DOHH2 (cell line): ENCODE measurements around the gene ANKS1B.

Experiments
- H3F3A ChIP-seq: fragments of 200-600 bp; sonication (generic), shearing (Covaris generic); 2 replicates; pipeline ENCODE4 v1.6.0; 2016; ENCODE audit warnings: antibody characterized with exemption, mild to moderate bottlenecking; ENCODE audit not compliant: control insufficient read depth, insufficient read depth
- H3K27ac ChIP-seq: fragments of 200-600 bp; sonication (generic); 2 replicates; pipeline ENCODE4 v1.5.1; 2014; ENCODE audit warnings: low read depth, mild to moderate bottlenecking, low read length, moderate library complexity
- H3K27me3 ChIP-seq: fragments of 200-600 bp; sonication (generic); 2 replicates; pipeline ENCODE4 v1.6.1; 2014; ENCODE audit warnings: mild to moderate bottlenecking, low read length, mixed read lengths; ENCODE audit not compliant: control insufficient read depth
- H3K36me3 ChIP-seq: fragments of 200-600 bp; sonication (generic); 2 replicates; pipeline ENCODE4 v1.6.1; 2014; ENCODE audit warnings: mild to moderate bottlenecking, low read length, moderate library complexity, mixed read lengths; ENCODE audit not compliant: control insufficient read depth
- H3K4me1 ChIP-seq: fragments of 200-600 bp; sonication (generic); 2 replicates; pipeline ENCODE4 v1.6.1; 2014; ENCODE audit warnings: mild to moderate bottlenecking, low read length, mixed read lengths; ENCODE audit not compliant: control insufficient read depth
- H3K4me2 ChIP-seq: fragments of 200-600 bp; sonication (generic); 2 replicates; pipeline ENCODE4 v1.6.0; 2014; ENCODE audit warnings: mild to moderate bottlenecking, low read length, moderate library complexity
- H3K4me3 ChIP-seq: fragments of 200-600 bp; sonication (generic); 2 replicates; pipeline ENCODE4 v1.5.1; 2014; ENCODE audit warnings: mild to moderate bottlenecking, low read length, mixed read lengths
- H3K79me2 ChIP-seq: fragments of 200-600 bp; sonication (generic); 2 replicates; pipeline ENCODE4 v1.6.1; 2014; ENCODE audit warnings: mild to moderate bottlenecking, low read length, mixed read lengths; ENCODE audit not compliant: control insufficient read depth
- H3K9me2 ChIP-seq: fragments of 200-600 bp; sonication (generic); replicated peaks from 2 replicates; pipeline ENCODE4 v1.6.1; 2014; ENCODE audit warnings: mild to moderate bottlenecking, low read length, mixed read lengths; ENCODE audit not compliant: control insufficient read depth
- H3K9me3 ChIP-seq: fragments of 200-600 bp; sonication (generic); 2 replicates; pipeline ENCODE4 v1.6.1; 2014; ENCODE audit warnings: antibody characterized with exemption, low read length, mixed read lengths; ENCODE audit not compliant: control insufficient read depth, insufficient read depth
- H4K20me1 ChIP-seq: fragments of 200-600 bp; sonication (generic); 2 replicates; pipeline ENCODE4 v1.6.0; 2014; ENCODE audit warnings: low read depth, mild to moderate bottlenecking, antibody characterized with exemption, low read length, moderate library complexity; ENCODE audit not compliant: control insufficient read depth, insufficient read depth
- CTCF ChIP-seq: fragments of 200-600 bp; sonication (generic); IDR thresholded peaks from one replicate; pipeline ENCODE4 v1.5.1; 2014; ENCODE audit warnings: antibody characterized with exemption, mild to moderate bottlenecking, low read depth, low read length; ENCODE audit not compliant: poor library complexity, severe bottlenecking
- EZH2phosphoT487 ChIP-seq: fragments of 200-600 bp; sonication (generic); IDR thresholded peaks from 2 replicates; pipeline ENCODE4 v1.6.1; 2017; ENCODE audit warnings: borderline replicate concordance, mild to moderate bottlenecking, antibody characterized with exemption, low read length, moderate library complexity, mixed read lengths

The ANKS1B gene

GRCh38 chr12:98788396-98788795 is 1196.3 kb downstream of the ANKS1B start:
- H3K9me2 ChIP-seq = no peaks in the 10 kb centered on the region
- no peaks in the 10 kb centered on the region for H3K27me3 ChIP-seq
- no peaks in the 10 kb centered on the region for H3K9me3 ChIP-seq
- no peak overlapping the region for H3K4me2 ChIP-seq
- no peaks in the 10 kb centered on the region for H3K79me2 ChIP-seq
- no peaks in the 10 kb centered on the region for H4K20me1 ChIP-seq
- no peaks in the 10 kb centered on the region for H3F3A ChIP-seq
- H3K4me1 ChIP-seq = no peaks in the 10 kb centered on the region
- H3K4me3 ChIP-seq = no peak overlapping the region
- H3K36me3 ChIP-seq = no peaks in the 10 kb centered on the region
- no peak for TF ChIP-seq CTCF
- H3K27ac ChIP-seq = no peak overlapping the region

GRCh38 chr12:98786653-98787052 is 1198.1 kb downstream of the ANKS1B start:
- H3K9me3 ChIP-seq = no peaks in the 10 kb centered on the region
- no peaks in the 10 kb centered on the region for H3K4me1 ChIP-seq
- H3K9me2 ChIP-seq = no peaks in the 10 kb centered on the region
- H4K20me1 ChIP-seq = no peaks in the 10 kb centered on the region
- no peak overlapping the region for H3K4me2 ChIP-seq
- H3K4me3 ChIP-seq = no peak overlapping the region
- H3K36me3 ChIP-seq = no peaks in the 10 kb centered on the region
- H3K79me2 ChIP-seq = no peaks in the 10 kb centered on the region
- no peaks in the 10 kb centered on the region for H3F3A ChIP-seq
- no peak overlapping the region for H3K27ac ChIP-seq
- no peak for TF ChIP-seq EZH2phosphoT487
- no peaks in the 10 kb centered on the region; the same call in 1 of the 2 replicates for H3K27me3 ChIP-seq

- H3K27me3 ChIP-seq = peaks cover 8% of the 10 kb centered on the region
- TF ChIP-seq CTCF = no peak
- TF ChIP-seq EZH2phosphoT487 = no peak
- H3K4me1 ChIP-seq = no peaks in the 10 kb centered on the region
- no peaks in the 10 kb centered on the region for H3K79me2 ChIP-seq
- no peaks in the 10 kb centered on the region for H4K20me1 ChIP-seq
- no peak overlapping the region for H3K4me3 ChIP-seq
- H3K27ac ChIP-seq = no peak overlapping the region
- H3K36me3 ChIP-seq = no peaks in the 10 kb centered on the region
- no peaks in the 10 kb centered on the region for H3F3A ChIP-seq
- no peak overlapping the region for H3K4me2 ChIP-seq
- no peaks in the 10 kb centered on the region for H3K9me2 ChIP-seq
- H3K9me3 ChIP-seq = no peaks in the 10 kb centered on the region
These were observed 1201.3 kb downstream of the ANKS1B start for GRCh38 chr12:98783420-98783819.

GRCh38 chr12:98780261-98780660 is 1204.5 kb downstream of the ANKS1B start:
- Histone ChIP-seq H4K20me1 (no peaks in the 10 kb centered on the region), H3K27ac (no peak overlapping the region), H3K27me3 (peaks cover 8% of the 10 kb centered on the region), H3K9me2 (no peaks in the 10 kb centered on the region), H3K36me3 (no peaks in the 10 kb centered on the region), H3K4me1 (no peaks in the 10 kb centered on the region), H3K4me2 (no peak overlapping the region), H3K9me3 (no peaks in the 10 kb centered on the region), H3K4me3 (no peak overlapping the region), H3F3A (no peaks in the 10 kb centered on the region), H3K79me2 (no peaks in the 10 kb centered on the region)
- no peak for TF ChIP-seq EZH2phosphoT487
- TF ChIP-seq CTCF = no peak
